PC-3 (cell line): ENCODE measurements around the gene ZDHHC12.

Experiments used
- CTCF ChIP-seq: fragments of 300-600 bp; sonication (generic); conservative IDR thresholded peaks from 2 replicates; pipeline ENCODE4 v1.5.1; 2017; ENCODE audit warnings: antibody characterized with exemption, low read depth, mild to moderate bottlenecking, low read length
- EZH2 ChIP-seq: fragments of 300-600 bp; sonication (generic); IDR thresholded peaks from one replicate; pipeline ENCODE4 v1.6.1; 2017; ENCODE audit warnings: antibody characterized with exemption, mild to moderate bottlenecking, low read length; ENCODE audit not compliant: unreplicated experiment
- EZH2phosphoT487 ChIP-seq: fragments of 300-600 bp; sonication (generic); IDR thresholded peaks from 2 replicates; pipeline ENCODE4 v1.6.1; 2018; ENCODE audit warnings: mild to moderate bottlenecking, antibody characterized with exemption, low read length, borderline replicate concordance

- no peak for TF ChIP-seq EZH2
- TF ChIP-seq EZH2phosphoT487 = no peak
- no peak for TF ChIP-seq CTCF
Observed at GRCh38 chr9:128742401-128742800, 18.5 kb upstream of the ZDHHC12 start.
